Measurements from ENCODE around the gene AKT2.

AKT2 gene

DNA sequence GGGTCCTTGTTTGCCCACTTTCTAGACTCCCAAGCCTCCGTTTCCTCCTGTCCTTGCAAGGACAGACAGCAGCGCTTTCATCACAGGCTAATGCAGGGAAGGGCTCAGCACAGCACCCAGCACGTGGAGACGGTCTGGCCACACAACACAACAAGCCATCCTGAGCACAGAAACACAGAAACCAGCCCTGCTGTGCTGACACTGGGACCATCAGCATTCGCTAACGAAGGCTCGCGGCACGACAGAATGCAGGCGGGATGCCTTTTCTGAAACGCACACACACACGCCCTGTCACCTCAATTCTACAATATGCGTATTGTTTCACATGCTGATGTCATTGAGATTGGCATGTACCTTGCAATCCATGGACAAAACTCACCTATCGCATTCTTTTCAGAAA lies 12.9 kb downstream of the AKT2 start:
- DNase-seq, result no peak

DNA sequence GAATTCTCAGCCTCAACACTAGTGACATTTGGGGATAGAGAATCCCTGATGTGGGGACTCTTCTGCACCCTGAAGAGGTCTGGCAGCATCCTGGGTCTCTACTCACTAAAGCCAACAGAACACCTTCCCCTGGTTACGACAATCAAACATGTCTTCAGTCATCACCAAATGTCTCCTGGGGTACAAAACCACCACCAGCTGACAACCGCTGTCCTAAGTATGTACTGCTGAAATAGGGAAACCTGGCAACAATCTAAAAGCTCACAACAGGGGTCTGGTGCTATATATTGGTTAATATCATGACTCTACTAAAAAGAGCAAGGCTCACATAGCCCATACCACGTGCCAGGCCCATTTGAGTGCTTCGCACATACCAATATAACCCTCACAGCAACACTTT lies 13.4 kb downstream of the AKT2 start:
- DNase-seq, result no peak

DNA sequence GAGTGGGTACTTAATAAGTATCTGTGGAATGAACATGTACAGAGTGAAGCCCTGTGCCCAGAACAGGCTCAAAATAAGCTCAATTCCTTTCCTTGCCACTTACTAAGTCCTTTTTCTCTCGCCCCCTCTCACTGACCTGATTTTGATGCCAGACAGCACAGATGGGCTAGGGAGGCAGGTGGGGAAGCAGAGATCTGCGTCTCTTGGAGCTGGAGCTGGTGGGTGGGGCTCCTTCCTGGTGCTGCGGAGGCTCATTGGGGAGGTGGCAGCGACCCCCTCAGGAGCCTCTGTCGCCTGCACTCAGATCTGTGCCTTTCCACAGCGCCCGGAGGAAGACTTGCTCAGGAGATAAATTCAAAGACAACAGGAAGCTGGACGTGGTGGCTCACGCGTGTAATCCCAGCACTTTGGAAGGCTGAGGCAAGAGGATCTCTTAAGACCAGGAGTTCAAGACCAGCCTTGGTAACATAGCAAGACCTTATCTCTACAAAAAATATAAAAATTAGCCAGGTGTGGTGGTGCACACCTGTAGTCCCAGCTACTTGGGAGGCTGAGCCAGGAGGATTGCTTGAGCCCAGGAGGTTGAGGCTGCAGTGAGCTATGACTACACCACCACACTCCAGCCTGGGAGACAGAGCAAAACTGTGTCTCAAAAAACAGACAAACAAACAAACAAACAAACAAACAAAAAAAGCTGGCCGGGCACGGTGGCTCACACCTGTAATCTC lies 14.6 kb downstream of the AKT2 start:
- DNase-seq, result no peak

DNA sequence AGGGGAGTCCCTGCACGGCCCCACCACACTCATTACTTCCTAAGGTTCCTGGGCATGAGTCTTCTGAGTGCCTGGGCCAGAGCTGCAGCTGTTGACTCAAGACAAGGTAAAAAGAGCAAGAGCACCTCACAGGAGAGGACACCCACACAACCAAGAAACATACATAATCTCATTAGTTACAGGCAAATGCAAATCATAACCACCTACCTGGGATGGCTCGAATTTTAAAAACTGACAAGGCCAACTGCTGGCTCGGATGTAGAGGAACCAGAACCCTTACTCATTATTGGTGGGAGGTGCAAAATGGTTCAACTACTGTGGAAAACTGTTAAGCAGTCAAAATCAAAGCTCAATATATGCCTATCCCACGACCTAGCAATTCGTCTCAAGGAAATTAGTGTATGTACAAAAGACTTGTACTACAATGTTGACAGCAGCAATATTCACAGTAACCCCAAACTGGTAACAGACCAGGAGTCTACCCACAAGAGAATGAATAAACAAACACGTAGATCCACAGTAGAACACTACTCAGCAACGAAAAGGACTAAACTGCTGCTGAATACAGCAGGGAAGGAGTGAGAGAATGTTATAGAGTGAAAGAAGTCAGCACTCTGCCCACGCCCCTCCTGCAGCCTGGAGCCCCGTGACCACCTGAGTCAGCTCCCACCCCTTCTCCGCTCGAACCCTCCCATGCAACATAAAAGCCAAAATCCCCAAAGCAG lies 15.8 kb downstream of the AKT2 start:
- DNase-seq, result no peak

DNA sequence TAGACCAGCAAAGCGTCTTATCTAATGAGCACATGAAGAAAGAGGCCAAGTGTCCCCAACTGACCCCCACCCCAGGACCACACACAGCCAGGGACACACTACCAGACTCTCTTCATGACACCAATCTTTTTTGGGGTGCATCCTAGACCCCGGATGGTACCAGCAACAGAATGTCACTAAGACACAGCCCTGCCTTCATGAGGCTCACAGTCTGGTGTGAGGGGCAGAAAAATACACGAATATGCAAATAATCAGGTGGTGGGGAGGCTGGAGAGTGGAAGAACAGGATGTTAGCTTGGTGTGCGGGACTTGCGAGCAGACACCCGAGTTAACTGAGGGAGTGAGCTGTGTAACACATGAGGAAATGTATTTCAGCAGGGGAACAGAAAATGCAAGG lies 17.5 kb downstream of the AKT2 start:
- no peak for DNase-seq

DNA sequence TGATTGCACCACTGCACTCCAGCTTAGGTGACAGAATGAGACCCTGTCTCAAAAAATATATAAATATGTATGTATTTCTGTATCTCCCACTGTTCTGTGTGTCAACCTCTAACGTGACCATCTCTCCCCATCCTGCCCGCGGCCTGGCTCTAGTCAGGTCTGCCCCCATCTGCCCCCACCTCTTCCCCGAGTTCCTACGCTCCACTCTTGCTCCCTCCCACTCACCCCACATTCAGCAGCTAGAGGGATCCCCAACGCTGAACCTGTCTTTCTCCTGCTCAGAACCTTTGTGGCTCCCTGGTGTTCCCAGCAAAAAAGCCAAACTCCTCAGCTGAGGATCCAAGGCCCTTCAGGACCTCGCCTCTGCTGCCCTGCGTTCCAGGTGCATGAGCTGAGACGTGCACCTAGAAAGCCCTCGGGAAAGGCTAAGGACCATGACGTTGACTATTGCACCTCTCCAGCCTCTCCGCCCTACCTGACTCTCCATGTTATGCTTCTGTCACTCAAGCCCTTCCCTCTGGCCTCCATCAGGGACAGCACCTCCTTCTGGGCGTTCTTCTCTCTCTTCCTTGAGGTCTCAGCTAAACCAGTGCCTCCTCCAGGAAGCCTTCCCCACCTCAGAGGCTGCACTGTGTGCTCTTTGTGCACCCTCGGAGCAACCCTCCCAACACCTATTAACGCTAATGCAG lies 18.1 kb downstream of the AKT2 start:
- DNase-seq, result no peak

DNA sequence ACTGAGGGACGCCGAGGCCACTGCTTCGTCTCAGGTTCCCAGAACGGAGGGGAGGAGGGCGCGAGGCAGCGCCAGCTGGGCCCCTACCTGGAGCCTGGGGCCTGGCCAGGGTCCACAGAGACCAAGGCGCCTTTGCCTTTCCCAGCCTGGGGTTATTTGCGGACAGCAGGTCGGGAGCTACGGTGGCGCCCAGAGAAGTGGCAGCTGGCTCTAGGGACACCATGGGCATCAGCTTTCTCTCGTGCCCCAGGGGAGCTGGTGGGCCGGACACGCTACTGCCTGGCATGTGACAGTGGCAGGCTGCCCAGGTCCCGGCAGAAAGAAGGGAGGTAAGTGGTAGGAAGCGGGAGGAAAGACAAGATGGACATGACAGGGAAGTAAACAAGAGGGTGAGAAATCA lies 19.0 kb downstream of the AKT2 start:
- no peak for DNase-seq

DNA sequence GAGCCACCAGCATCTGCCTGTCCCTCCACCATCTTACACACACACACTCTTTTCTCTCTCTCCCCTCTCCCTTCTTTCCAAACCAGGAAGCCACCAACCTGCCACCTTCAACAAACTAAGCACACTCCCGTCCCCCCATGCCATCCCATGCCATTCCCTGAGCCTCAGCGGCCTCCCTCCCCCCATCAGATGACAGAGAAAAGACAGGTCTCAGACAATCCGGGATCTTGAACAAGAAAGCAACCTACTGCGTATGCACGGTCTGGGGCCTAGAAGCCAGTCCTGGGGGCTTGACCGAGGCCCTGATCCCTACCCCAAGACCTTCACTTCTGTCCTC lies 19.4 kb downstream of the AKT2 start:
- no peak for DNase-seq

DNA sequence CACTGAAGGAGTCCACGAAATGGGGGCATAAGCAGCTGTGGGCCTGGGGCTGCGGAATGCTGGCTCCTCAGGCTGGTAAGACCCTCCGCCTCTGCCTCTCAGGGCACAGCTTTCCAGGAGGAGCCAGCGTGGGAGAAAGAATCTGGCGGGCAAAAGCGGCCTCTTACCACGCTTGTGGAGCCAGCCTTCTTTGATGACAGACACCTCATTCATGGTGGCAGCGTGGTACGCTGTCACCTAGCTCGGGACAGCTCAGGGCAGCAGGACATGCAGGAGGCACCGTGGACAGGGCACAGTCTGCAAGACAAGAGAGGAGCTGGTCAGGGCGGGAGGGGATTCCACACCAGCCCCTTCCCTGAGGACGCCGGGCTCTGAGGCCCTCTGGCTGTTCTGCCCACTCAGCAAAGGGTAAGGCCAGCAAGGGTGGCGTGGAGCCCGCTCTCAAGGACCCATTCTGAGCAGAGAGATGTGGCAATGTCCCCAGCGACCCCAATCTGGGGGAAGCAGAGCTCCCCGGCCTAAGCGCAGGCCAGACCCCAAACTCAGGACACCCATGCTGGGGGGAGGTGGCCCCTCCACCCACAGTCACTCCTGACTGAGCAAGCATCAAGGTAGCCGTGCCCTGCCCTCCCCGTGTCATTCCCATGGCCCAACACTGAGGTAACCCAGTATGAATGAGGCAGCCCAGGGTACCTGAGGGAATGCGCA lies 19.9 kb downstream of the AKT2 start:
- no peak for DNase-seq

DNA sequence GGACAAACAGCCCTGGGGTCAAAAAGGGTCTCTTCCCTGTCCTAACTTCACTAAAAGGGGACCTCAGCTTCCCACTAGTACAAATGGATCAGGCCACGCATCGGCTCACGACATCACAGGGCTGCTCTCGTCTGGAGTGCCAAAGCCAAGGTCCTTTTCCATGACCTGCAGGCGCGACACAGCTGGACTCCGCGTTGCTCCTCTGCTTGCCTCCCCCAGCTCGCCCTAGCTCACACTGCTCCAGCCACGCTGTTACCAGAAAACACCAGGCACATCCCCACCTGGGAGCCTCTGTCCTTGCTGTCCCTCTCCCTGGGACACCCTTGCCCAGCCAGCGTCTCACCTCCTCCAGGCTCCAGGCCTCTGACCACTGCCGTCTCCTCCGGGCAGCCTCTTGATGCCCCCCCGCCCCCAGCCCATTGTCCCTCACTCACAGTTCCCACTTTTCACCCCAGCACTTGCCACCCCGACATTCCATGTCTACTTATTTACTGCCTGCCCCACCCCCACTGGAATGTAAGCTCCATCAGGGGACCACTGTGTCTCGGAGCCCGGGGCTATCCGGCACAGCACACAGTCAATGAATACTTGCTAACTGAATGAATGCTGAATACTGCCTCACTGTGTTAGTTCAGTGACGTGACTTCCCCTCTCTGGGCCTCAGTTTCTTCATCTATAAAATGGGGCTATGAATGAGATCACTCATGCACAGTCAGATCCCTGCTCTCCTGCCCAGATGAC lies 20.7 kb downstream of the AKT2 start:
- no peak for DNase-seq

DNA sequence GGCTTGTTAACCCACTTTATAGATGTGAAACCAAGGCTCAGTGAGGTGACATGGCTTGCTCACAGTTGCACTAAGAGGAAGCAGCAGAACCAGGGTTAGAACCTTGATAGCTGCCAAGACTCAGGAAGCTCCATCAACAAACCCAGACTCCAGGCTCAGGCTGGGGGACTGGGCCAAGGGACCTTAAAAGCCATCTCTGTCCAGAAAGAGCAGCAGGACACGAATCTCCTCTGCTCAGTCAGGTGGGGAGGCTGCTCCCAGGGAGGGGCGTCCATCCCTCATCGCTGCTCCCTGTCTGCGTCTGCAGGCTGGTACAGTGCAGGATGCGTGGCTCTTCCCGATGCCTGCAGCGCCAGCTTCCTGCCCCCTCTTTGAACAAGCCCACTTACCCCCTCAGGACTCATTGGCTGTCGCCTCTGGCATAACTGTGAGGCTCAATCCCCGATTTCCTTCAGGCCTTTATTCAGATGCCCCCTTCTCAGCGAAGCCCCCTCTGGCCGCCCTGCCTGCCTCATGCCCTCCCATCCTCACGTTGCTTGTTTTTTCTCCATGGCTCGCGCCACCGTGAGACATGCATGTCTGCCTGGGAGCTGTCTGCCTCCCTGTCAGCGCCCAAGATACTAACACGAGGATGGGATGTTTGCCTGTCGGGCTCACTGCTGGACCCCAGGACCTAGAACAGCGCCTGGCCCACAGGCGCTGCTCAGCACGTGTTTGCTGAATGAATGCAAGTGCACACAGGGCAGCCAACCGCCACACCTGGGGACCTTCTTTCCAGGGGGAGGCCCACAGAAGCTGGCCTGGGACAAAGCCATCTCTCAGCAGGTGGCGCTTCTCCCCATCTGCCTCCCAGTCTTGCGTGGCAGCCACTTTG lies 21.5 kb downstream of the AKT2 start:
- no peak for DNase-seq

DNA sequence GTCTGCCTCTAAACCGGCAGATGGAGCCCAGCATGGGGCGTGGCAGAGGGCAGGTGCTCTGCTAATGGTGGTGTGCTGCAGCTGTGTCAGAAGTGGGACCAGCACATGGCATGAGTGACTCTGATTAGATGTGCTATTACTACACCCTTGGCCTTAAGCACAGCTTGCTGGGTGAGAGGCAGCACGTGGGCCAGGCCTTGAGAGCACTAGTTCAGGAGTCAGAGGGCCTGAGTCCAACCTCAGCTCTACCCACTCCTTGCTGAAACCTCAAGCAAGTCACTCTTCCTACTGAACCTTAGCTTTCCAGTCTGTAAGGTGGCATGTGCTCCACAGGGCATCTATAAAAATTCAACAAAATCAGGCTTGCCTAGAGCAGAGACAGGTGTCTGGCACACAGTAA lies 22.7 kb downstream of the AKT2 start:
- DNase-seq, result no peak

DNA sequence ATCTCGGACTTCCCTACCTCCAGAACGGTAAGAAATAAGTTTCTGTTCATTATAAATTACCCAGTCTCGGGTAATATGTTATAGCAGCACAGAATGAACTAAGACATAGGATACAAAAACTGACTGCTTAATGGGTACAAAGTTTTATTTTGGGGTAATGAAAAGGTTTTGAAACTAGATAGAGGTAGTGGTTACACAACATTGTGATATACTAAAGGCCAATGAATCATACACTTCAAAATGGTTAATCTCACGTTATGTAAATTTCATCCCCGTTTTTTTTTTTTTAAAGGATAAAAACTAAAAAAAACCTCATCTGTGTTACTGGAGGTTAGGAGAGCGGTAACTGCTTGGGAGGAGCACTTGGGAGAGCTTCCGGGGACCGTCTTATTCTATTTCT lies 23.5 kb downstream of the AKT2 start:
- DNase-seq, result no peak

DNA sequence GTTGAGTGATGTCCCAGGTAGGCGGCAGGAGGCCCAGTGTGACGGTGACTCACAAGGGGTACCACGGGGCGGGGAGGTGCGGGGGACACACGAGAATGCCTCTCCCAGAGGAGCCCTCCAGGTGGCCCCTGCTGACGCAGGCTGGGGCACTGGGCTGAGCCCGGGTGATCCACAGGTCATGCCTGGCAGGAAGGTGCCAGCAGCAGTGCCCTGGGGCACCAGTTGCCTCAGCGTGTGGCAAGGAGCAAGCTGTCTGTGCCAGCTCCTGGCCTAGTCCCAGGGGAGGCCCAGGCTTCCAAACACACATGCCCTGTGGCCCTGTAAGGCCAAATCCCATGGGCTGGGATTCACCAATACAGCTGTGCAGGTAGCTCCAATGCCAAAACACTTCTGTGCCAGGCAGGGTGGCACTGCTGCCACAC lies 28.0 kb downstream of the AKT2 start:
- DNase-seq, result no peak

DNA sequence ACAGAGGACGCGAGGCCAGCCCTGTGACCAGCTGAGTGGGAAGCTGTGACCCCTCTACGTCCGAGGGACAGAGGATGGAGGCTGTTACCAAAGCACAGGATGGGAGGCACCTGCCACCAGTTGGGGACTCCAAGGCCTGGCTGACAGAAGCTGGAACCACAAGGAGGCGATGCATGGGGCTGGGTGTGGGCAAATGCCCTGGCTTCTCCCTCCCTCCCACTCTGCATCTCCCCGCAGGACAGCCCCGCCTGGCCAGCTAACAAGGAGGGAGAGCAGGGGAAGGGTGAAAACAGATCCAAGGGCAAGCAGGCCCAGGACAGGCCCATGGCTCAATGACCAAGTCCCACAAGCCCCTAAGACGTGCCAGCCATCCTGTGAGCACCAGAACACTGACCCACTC lies 28.6 kb downstream of the AKT2 start:
- no peak for DNase-seq

DNA sequence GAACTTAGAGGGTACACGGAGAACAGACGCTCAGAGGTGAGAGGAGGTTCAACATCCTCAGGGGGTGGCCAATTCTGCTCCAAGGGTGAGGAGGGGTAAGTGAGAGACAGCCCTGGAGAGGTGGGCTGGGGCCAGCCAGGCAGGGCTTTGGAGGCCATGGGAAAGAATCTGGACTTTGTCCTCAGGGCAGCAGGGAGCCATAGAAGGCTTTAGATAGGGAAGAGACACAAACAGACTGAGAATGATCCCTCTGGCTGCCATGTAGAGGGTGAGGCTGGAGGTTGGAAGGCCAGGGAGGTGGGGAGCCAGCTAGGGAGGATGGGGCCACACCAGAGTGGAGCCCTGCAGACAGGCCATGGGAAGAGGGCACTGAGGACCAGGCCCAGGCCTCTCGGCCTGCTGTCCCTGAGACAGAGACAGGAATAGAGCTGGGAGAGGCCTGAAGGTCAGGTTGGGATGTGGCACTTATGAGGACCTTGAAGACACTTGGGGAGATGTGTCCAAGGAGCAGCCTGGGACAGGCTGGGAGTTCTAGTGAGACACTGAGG lies 29.5 kb downstream of the AKT2 start:
- no peak for DNase-seq

DNA sequence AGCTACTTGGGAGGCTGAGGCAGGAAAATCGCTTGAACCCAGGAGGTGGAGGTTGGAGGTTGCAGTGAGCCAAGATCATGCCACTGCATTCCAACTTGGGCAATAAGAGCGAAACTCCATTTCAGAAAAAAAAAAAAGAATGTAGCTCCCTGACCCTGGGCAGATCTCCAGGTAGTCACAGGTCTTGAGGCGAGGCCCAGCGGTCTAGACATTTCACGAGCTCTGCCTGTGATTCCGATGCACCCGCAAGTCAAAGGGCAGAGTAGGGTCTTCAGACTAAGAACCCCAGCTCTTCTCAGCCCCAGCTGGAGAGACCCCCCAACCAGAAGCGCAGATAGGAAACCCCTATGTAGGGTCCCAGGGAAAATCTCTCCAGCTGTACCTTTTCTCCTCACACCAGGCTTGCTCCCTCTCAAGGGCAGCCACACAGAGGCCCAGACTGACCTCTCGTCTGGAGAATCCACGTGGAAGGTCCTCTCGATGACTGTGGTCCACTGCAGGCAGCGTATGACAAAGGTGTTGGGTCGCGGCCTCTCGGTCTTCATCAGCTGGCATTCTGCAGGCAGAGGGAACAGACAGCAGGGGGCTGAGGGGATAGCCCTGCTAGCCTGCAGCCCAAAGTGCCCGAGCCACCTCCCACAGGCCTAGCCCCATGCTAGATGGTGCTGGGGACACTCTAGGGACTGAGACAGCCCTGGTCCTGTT lies 30.3 kb downstream of the AKT2 start:
- DNase-seq, result no peak

DNA sequence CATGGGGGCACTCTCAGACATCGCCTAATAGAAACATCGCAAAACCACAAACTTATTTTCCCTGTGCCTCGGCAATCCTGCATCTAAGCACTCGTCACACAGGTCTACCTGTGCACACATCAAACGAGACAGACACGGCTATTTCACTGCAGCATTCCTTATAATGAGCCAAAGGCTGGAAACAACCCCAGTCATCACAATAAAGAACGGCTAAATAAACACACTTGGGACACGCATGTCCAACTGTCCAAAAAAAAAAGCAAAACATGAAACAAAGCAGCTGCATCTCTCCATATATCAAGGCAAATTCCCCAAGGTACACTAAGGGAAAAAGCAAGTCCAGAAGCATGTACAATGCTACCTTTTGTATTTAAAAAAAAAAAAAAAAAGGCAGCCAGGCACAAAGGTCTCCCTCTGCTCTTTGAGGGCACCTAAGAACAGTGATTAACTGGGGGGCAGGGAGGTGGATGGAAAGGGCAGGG lies 31.5 kb downstream of the AKT2 start:
- DNase-seq, result no peak

DNA sequence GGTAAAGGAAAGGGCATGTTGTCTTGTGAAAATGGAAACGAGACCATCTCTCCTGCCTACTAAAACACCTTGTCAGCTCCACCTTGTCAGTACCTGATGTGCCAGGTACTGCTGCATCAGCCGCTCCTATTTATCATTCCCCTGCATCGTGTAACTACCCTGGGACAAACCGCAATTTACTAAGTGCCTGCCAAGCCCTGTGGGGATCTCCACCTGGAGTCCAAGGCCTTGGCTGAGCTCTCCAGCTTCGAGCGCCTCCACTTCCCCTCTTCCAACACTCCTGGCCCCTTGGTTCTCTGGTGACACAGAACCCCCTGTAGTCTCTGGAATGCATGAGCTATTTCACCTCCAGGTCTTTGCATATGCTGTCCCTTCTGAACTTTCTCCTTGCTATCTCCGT lies 32.8 kb downstream of the AKT2 start:
- DNase-seq, result no peak

DNA sequence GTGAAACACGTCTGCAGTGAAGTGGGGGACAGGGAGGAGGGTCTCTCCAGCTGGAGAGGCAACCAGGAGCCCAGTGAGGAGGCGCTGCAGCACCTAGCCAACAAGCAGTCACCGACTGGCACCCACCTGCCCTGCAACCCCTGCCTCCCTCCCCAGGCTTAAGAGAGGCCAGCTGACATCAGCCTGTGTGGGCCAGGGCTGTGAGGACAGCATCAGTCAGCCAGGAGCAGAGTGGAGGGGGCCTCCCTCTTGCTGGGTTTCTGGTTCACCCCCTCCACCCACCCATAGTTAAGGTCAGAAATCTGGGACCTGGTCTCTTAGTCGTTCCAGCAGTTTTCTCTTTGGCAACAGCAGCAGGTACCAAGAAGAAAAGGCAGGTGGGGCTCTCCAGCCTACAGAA lies 33.2 kb downstream of the AKT2 start:
- no peak for DNase-seq

DNA sequence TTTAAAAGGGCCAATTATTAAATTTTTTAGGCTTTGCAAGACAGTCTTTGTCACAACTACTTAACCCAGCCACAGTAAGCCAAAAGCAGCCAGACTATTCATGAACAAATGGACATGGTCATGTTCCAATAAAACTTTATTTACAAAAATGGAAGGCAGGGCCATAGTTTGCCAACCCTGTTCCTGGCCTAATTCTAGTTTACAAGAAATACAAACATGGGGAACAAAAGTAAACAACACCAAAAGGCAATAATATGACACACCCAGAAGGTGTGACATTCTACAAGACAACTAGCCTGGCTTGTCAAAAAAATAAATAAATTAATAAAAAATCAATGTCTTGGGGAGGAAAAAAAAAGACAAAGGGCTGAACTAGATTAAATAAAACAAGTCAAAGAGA lies 33.9 kb downstream of the AKT2 start:
- no peak for DNase-seq

All from CD4-positive, alpha-beta T cell treated with Interleukin-6 for 4 hours (primary cell).